ENCODE measurements around the gene WWOX. TPM values are rescaled to one million over a fixed set of nuclear protein-coding genes. Genes with fewer than 3 reads are reported as not detected.
A peak's percentile ranks its signal among the peaks of the same experiment; 100 is the strongest.

The WWOX gene
- total and polyA plus RNA-seq, 2 of the 13 experiments (the other 11 are each of a cell fraction or from before 2014, with no cell fraction given): 9.1 to 37.4 TPM

DNA sequence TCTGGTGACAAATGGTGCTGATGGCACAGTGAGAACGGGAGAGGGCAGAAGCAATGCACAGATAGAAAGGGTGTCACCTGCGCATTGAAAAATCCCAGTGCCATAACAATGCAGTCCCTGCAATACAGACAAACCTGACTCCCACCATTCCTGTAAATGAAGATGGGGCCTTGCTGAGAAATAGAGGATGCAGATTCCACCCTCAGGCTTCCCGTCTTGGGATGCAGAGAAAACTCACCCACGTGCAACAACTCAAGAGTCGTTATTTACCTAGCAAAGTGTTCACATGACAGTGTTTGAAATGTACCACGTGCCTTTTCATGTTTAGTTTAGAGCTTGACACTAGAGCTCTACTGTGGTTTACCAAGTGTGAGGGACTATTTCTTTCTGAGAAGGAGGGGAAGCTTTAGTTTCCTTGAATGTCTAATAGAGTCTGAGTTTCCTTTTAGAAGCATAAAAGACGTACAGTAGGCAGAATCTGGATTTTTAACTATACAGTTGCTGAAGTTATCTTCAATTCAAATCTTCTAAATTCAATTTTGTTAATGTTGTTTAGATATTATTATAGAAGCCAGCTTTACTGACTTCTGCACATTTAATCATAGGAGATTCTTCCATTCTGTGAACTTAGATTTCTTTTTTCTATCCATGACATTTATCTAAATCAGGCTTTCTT is 35.6 kb downstream of the WWOX start (continued):
- TF ChIP-seq SMYD3 (CRISPR knock-in tag; IDR thresholded peaks at IDR 0.05) (no peak), NFIB (CRISPR knock-in tag; IDR thresholded peaks at IDR 0.05; ENCODE audit: borderline replicate concordance) (no peak), ZNF124 (CRISPR knock-in tag; IDR thresholded peaks at IDR 0.05) (0 out of 2 replicates have a peak, but pooled peaks have one; percentile 48), MYC (CRISPR knock-in tag; IDR thresholded peaks at IDR 0.05; ENCODE audit: borderline replicate concordance) (peak; percentile 23; the same call in 1 of the 2 replicates), REXO4 (CRISPR knock-in tag; IDR thresholded peaks at IDR 0.05; ENCODE audit: borderline replicate concordance) (no peak), SRSF9 (IDR thresholded peaks at IDR 0.05; ENCODE audit: borderline replicate concordance, insufficient read depth, low read depth, low read length, poor library complexity, severe bottlenecking) (no peak), ZNF205 (CRISPR knock-in tag; IDR thresholded peaks at IDR 0.05) (0 out of 2 replicates have a peak, but pooled peaks have one; percentile 33), HNF4G (IDR thresholded peaks at IDR 0.05; ENCODE audit: borderline replicate concordance, low read depth, low read length) (no peak), HNF4G (CRISPR knock-in tag; IDR thresholded peaks at IDR 0.05; ENCODE audit: borderline replicate concordance, low read depth) (no peak), MAZ (IDR thresholded peaks at IDR 0.05; ENCODE audit: borderline replicate concordance, low read depth, low read length) (no peak), MAZ (CRISPR knock-in tag; IDR thresholded peaks at IDR 0.05; ENCODE audit: low read depth) (0 out of 2 replicates have a peak, but pooled peaks have one; percentile 10), ZNF772 (CRISPR knock-in tag; IDR thresholded peaks at IDR 0.05) (no peak), YEATS2 (CRISPR knock-in tag; IDR thresholded peaks at IDR 0.05; ENCODE audit: borderline replicate concordance) (peak; percentile 43; the same call in 1 of the 2 replicates)
- TF ChIP-seq, protein P1, sequence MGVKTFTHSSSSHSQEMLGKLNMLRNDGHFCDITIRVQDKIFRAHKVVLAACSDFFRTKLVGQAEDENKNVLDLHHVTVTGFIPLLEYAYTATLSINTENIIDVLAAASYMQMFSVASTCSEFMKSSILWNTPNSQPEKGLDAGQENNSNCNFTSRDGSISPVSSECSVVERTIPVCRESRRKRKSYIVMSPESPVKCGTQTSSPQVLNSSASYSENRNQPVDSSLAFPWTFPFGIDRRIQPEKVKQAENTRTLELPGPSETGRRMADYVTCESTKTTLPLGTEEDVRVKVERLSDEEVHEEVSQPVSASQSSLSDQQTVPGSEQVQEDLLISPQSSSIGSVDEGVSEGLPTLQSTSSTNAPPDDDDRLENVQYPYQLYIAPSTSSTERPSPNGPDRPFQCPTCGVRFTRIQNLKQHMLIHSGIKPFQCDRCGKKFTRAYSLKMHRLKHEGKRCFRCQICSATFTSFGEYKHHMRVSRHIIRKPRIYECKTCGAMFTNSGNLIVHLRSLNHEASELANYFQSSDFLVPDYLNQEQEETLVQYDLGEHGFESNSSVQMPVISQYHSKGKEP (CRISPR knock-in tag; IDR thresholded peaks at IDR 0.05): no peak
- TF ChIP-seq, protein P2, sequence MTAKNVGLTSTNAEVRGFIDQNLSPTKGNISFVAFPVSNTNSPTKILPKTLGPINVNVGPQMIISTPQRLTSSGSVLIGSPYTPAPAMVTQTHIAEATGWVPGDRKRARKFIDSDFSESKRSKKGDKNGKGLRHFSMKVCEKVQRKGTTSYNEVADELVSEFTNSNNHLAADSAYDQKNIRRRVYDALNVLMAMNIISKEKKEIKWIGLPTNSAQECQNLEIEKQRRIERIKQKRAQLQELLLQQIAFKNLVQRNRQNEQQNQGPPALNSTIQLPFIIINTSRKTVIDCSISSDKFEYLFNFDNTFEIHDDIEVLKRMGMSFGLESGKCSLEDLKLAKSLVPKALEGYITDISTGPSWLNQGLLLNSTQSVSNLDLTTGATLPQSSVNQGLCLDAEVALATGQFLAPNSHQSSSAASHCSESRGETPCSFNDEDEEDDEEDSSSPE (CRISPR knock-in tag; IDR thresholded peaks at IDR 0.05): peak; percentile 29; the same call in 1 of the 2 replicates
- TF ChIP-seq, protein P3, sequence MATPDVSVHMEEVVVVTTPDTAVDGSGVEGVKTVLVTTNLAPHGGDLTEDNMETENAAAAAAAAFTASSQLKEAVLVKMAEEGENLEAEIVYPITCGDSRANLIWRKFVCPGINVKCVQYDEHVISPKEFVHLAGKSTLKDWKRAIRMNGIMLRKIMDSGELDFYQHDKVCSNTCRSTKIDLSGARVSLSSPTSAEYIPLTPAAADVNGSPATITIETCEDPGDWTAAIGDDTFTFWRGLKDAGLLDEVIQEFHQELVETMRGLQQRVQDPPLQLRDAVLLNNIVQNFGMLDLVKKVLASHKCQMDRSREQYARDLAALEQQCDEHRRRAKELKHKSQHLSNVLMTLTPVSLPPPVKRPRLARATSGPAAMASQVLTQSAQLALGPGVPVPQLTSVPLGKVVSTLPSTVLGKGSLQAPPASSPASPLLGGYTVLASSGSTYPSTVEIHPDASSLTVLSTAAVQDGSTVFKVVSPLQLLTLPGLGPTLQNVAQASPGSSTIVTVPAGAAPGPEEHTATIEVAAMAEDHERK (CRISPR knock-in tag; IDR thresholded peaks at IDR 0.05; ENCODE audit: low read depth): no peak
- TF ChIP-seq, protein P4, sequence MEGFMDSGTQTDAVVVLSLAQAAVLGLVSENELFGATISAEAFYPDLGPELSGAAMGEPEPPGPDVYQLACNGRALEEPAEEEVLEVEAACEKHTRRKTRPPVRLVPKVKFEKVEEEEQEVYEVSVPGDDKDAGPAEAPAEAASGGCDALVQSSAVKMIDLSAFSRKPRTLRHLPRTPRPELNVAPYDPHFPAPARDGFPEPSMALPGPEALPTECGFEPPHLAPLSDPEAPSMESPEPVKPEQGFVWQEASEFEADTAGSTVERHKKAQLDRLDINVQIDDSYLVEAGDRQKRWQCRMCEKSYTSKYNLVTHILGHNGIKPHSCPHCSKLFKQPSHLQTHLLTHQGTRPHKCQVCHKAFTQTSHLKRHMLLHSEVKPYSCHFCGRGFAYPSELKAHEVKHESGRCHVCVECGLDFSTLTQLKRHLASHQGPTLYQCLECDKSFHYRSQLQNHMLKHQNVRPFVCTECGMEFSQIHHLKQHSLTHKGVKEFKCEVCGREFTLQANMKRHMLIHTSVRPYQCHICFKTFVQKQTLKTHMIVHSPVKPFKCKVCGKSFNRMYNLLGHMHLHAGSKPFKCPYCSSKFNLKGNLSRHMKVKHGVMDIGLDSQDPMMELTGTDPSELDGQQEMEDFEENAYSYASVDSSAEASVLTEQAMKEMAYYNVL (CRISPR knock-in tag; IDR thresholded peaks at IDR 0.05; ENCODE audit: borderline replicate concordance): no peak
- TF ChIP-seq, protein P5, sequence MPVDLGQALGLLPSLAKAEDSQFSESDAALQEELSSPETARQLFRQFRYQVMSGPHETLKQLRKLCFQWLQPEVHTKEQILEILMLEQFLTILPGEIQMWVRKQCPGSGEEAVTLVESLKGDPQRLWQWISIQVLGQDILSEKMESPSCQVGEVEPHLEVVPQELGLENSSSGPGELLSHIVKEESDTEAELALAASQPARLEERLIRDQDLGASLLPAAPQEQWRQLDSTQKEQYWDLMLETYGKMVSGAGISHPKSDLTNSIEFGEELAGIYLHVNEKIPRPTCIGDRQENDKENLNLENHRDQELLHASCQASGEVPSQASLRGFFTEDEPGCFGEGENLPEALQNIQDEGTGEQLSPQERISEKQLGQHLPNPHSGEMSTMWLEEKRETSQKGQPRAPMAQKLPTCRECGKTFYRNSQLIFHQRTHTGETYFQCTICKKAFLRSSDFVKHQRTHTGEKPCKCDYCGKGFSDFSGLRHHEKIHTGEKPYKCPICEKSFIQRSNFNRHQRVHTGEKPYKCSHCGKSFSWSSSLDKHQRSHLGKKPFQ (CRISPR knock-in tag; IDR thresholded peaks at IDR 0.05; ENCODE audit: insufficient replicate concordance): no peak
